ENCODE results near the gene MTMR4.

MTMR4 gene

GRCh38 chr17:58517928-58518609 lies 3.6 kb upstream of the MTMR4 start:
- Histone ChIP-seq H3K4me1 (ENCODE audit: control insufficient read depth, insufficient read depth, low read length) (peaks cover 13% of the 10 kb centered on the region), H3K9ac (ENCODE audit: low read length) (peak overlapping the region; percentile 90), H3K4me3 (ENCODE audit: low read length) (peak overlapping the region; percentile 98), H3K27me3 (ENCODE audit: control insufficient read depth, insufficient read depth, low read length) (no peaks in the 10 kb centered on the region), H3K36me3 (ENCODE audit: control insufficient read depth, insufficient read depth, low read length) (no peaks in the 10 kb centered on the region), H3K27ac (ENCODE audit: low read depth, low read length) (peak overlapping the region; percentile 96)

GRCh38 chr17:58517378-58517927 lies 3.0 kb upstream of the MTMR4 start:
- Histone ChIP-seq H3K36me3 (ENCODE audit: control insufficient read depth, insufficient read depth, low read length) (no peaks in the 10 kb centered on the region), H3K4me3 (ENCODE audit: low read length) (peak overlapping the region; percentile 76), H3K27ac (ENCODE audit: low read depth, low read length) (peak overlapping the region; percentile 86), H3K4me1 (ENCODE audit: control insufficient read depth, insufficient read depth, low read length) (peaks cover 13% of the 10 kb centered on the region), H3K9ac (ENCODE audit: low read length) (peak overlapping the region; percentile 76), H3K27me3 (ENCODE audit: control insufficient read depth, insufficient read depth, low read length) (no peaks in the 10 kb centered on the region)

GRCh38 chr17:58516644-58517377 lies 2.4 kb upstream of the MTMR4 start:
- Histone ChIP-seq H3K27me3 (ENCODE audit: control insufficient read depth, insufficient read depth, low read length) (no peaks in the 10 kb centered on the region), H3K4me1 (ENCODE audit: control insufficient read depth, insufficient read depth, low read length) (peaks cover 13% of the 10 kb centered on the region), H3K4me3 (ENCODE audit: low read length) (peak overlapping the region; percentile 76), H3K36me3 (ENCODE audit: control insufficient read depth, insufficient read depth, low read length) (no peaks in the 10 kb centered on the region), H3K27ac (ENCODE audit: low read depth, low read length) (peak overlapping the region; percentile 86), H3K9ac (ENCODE audit: low read length) (peak overlapping the region; percentile 76)

- no peak overlapping the region for H3K27ac ChIP-seq (ENCODE audit: low read depth, low read length)
- H3K4me1 ChIP-seq (ENCODE audit: control insufficient read depth, insufficient read depth, low read length): peaks cover 13% of the 10 kb centered on the region
- no peaks in the 10 kb centered on the region for H3K27me3 ChIP-seq (ENCODE audit: control insufficient read depth, insufficient read depth, low read length)
- no peak overlapping the region for H3K4me3 ChIP-seq (ENCODE audit: low read length)
- no peak overlapping the region for H3K9ac ChIP-seq (ENCODE audit: low read length)
- H3K36me3 ChIP-seq (ENCODE audit: control insufficient read depth, insufficient read depth, low read length): peaks cover 14% of the 10 kb centered on the region
These were observed 848 bp upstream of the MTMR4 start for GRCh38 chr17:58515286-58515685.

- H3K27me3 ChIP-seq (ENCODE audit: control insufficient read depth, insufficient read depth, low read length): no peaks in the 10 kb centered on the region
- peak overlapping the region; percentile 29 for H3K4me3 ChIP-seq (ENCODE audit: low read length)
- H3K27ac ChIP-seq (ENCODE audit: low read depth, low read length): peak overlapping the region; percentile 57
- peaks cover 13% of the 10 kb centered on the region for H3K4me1 ChIP-seq (ENCODE audit: control insufficient read depth, insufficient read depth, low read length)
- H3K36me3 ChIP-seq (ENCODE audit: control insufficient read depth, insufficient read depth, low read length): peaks cover 17% of the 10 kb centered on the region
- H3K9ac ChIP-seq (ENCODE audit: low read length): no peak overlapping the region
These were observed 326 bp upstream of the MTMR4 start for GRCh38 chr17:58514770-58515157.

GRCh38 chr17:58513267-58513964 lies 1.0 kb downstream of the MTMR4 start:
- Histone ChIP-seq H3K27ac (ENCODE audit: low read depth, low read length) (no peak overlapping the region), H3K36me3 (ENCODE audit: control insufficient read depth, insufficient read depth, low read length) (peaks cover 29% of the 10 kb centered on the region), H3K27me3 (ENCODE audit: control insufficient read depth, insufficient read depth, low read length) (no peaks in the 10 kb centered on the region), H3K4me3 (ENCODE audit: low read length) (peak overlapping the region; percentile 71), H3K4me1 (ENCODE audit: control insufficient read depth, insufficient read depth, low read length) (peaks cover 13% of the 10 kb centered on the region), H3K9ac (ENCODE audit: low read length) (no peak overlapping the region)

GRCh38 chr17:58510075-58510474 lies 4.4 kb downstream of the MTMR4 start:
- no peaks in the 10 kb centered on the region for H3K27me3 ChIP-seq (ENCODE audit: control insufficient read depth, insufficient read depth, low read length)
- no peak overlapping the region for H3K4me3 ChIP-seq (ENCODE audit: low read length)
- peaks cover 37% of the 10 kb centered on the region for H3K36me3 ChIP-seq (ENCODE audit: control insufficient read depth, insufficient read depth, low read length)
- peaks cover 4% of the 10 kb centered on the region for H3K4me1 ChIP-seq (ENCODE audit: control insufficient read depth, insufficient read depth, low read length)
- H3K27ac ChIP-seq (ENCODE audit: low read depth, low read length): no peak overlapping the region
- no peak overlapping the region for H3K9ac ChIP-seq (ENCODE audit: low read length)

- H3K4me1 ChIP-seq (ENCODE audit: control insufficient read depth, insufficient read depth, low read length): no peaks in the 10 kb centered on the region
- H3K36me3 ChIP-seq (ENCODE audit: control insufficient read depth, insufficient read depth, low read length): peaks cover 51% of the 10 kb centered on the region
- no peak overlapping the region for H3K9ac ChIP-seq (ENCODE audit: low read length)
- no peaks in the 10 kb centered on the region for H3K27me3 ChIP-seq (ENCODE audit: control insufficient read depth, insufficient read depth, low read length)
- H3K4me3 ChIP-seq (ENCODE audit: low read length): no peak overlapping the region
- no peak overlapping the region for H3K27ac ChIP-seq (ENCODE audit: low read depth, low read length)
These were observed 5.9 kb downstream of the MTMR4 start for GRCh38 chr17:58508341-58509067.

GRCh38 chr17:58507123-58507634 lies 7.3 kb downstream of the MTMR4 start:
- Histone ChIP-seq H3K4me3 (ENCODE audit: low read length) (no peak overlapping the region), H3K36me3 (ENCODE audit: control insufficient read depth, insufficient read depth, low read length) (peaks cover 54% of the 10 kb centered on the region), H3K4me1 (ENCODE audit: control insufficient read depth, insufficient read depth, low read length) (no peaks in the 10 kb centered on the region), H3K27me3 (ENCODE audit: control insufficient read depth, insufficient read depth, low read length) (no peaks in the 10 kb centered on the region), H3K27ac (ENCODE audit: low read depth, low read length) (no peak overlapping the region), H3K9ac (ENCODE audit: low read length) (no peak overlapping the region)

- H3K9ac ChIP-seq (ENCODE audit: low read length): no peak overlapping the region
- no peaks in the 10 kb centered on the region for H3K27me3 ChIP-seq (ENCODE audit: control insufficient read depth, insufficient read depth, low read length)
- peaks cover 52% of the 10 kb centered on the region for H3K36me3 ChIP-seq (ENCODE audit: control insufficient read depth, insufficient read depth, low read length)
- no peak overlapping the region for H3K4me3 ChIP-seq (ENCODE audit: low read length)
- H3K4me1 ChIP-seq (ENCODE audit: control insufficient read depth, insufficient read depth, low read length): no peaks in the 10 kb centered on the region
- H3K27ac ChIP-seq (ENCODE audit: low read depth, low read length): no peak overlapping the region
These were observed 7.9 kb downstream of the MTMR4 start for GRCh38 chr17:58506354-58507080.

- H3K27ac ChIP-seq (ENCODE audit: low read depth, low read length): no peak overlapping the region
- H3K9ac ChIP-seq (ENCODE audit: low read length): no peak overlapping the region
- H3K4me1 ChIP-seq (ENCODE audit: control insufficient read depth, insufficient read depth, low read length): no peaks in the 10 kb centered on the region
- no peak overlapping the region for H3K4me3 ChIP-seq (ENCODE audit: low read length)
- H3K36me3 ChIP-seq (ENCODE audit: control insufficient read depth, insufficient read depth, low read length): peaks cover 45% of the 10 kb centered on the region
- H3K27me3 ChIP-seq (ENCODE audit: control insufficient read depth, insufficient read depth, low read length): no peaks in the 10 kb centered on the region
These were observed 9.5 kb downstream of the MTMR4 start for GRCh38 chr17:58504826-58505351.
